NCI-H2107 (cell line): ENCODE data around the gene ZFP36L2.
A peak's percentile ranks its signal among the peaks of the same experiment; 100 is the strongest.

ENCODE experiments used
- DNase-seq: peaks from one replicate; lab custom pipeline; 2025; lab: John Stamatoyannopoulos, UW

Gene ZFP36L2

DNA sequence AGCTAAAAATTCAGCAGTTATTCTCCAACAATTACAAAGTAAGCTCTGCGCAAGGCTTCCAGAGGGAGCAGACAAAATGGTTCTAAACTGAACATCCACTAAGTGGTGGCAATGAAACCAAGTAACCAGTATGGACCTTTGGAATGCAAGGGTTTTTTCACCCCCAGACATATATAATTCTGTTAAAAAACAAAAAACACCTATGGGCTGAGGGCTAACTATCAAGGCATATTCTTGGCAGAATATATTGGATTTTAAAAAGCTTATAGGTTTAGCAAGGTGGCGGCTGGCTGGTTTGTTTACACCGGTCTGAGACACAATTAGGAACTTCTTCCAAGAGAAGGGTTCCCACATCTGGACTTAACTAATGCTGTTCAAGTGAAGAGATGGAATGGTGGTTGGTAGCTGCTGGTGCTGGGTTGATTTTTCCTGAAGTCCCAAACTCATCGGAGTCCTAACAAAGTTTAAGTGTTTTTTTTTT, 2.8 kb downstream of the ZFP36L2 start:
- DNase-seq: no peak

DNA sequence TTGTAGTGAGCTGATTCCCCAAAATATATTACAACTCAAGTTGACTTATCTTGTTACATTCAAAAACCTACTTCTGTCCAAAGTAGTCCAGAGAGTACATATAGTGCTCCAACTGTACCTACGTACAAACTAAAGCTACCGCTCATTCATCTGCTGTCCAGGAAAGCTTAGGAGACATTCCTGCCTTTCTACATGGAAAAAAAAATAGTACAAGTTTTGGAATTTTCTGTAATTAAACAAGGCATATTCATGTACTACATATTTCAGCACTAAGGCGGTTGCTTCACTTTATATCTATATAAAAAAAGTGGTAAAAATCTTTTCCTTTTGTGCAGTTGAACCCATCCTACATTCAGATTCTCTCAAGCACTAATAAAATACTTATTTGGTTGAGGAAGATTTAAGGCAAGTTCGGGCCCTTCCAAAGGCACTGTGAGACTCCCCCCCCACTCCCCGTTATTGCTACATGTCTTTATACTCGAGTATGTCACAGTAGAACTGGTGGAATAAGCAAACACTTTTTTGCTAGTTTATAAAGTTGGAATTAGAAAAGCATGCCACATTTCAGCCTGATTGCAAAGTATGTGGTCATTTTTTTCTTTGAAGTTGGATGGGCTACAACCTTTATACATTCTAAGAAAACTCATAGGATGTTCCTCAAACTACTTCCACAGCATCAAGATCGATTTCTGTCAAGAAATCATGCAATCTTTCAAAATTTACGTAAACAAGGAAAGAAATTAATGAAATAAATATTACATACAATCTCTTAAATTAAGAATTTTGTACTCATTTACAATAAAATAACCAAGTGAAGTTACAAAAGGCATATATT, 3.7 kb downstream of the ZFP36L2 start:
- DNase-seq: no peak

- DNase-seq: no peak
Measured at GRCh38 chr2:43221763-43222474, 4.5 kb downstream of the ZFP36L2 start.

GRCh38 chr2:43221124-43221762, 5.2 kb downstream of the ZFP36L2 start:
- no peak for DNase-seq

DNA sequence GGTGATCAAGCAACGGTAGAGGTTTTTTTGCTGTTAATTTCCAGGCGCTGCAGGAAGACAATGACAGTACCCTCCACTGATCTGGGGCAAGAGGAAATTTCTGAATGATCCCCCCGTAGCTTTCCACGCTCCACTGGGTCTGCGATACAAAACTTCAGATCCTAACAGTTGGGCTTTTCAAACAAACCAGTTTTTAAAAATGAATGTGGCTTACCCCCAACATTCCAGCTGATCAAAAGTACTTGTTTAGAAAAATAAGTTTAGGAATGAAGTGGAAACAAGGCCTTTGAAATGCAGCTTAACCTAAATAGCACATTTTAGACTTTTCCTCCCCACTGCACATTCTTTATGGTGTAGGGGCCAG, 5.7 kb downstream of the ZFP36L2 start:
- no peak for DNase-seq

- no peak for DNase-seq
Measured at GRCh38 chr2:43220229-43220751, 6.1 kb downstream of the ZFP36L2 start.

GRCh38 chr2:43219383-43220228, 6.8 kb downstream of the ZFP36L2 start:
- no peak for DNase-seq

GRCh38 chr2:43218702-43219382, 7.6 kb downstream of the ZFP36L2 start:
- no peak for DNase-seq

GRCh38 chr2:43218155-43218701, 8.2 kb downstream of the ZFP36L2 start:
- DNase-seq: no peak

- peak; percentile 79 for DNase-seq
Measured at GRCh38 chr2:43217228-43218154, 8.9 kb downstream of the ZFP36L2 start.

DNA sequence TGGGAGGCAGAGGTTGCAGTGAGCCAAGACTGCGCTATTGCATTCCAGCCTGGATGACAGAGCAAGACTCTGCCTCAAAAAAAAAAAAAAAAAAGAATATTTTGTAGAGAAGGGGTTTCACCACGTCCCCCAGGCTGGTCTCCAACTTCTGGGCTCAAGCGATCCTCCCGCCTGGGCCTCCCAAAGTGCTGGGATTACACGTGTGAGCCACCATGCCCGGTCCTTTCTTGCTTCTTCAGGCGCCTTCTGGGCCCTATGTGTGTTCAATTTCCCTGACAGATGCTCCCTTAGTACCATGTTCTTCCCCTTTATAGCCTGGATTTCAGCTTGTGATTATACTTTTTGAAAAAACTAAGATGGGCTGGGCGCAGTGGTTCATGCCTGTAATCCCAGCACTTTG, 9.8 kb downstream of the ZFP36L2 start:
- DNase-seq: no peak

GRCh38 chr2:43215673-43216255, 10.6 kb downstream of the ZFP36L2 start:
- DNase-seq: no peak

- no peak for DNase-seq
Measured at GRCh38 chr2:43214253-43214652, 12.2 kb downstream of the ZFP36L2 start.

GRCh38 chr2:43212931-43213330, 13.5 kb downstream of the ZFP36L2 start:
- DNase-seq: no peak

DNA sequence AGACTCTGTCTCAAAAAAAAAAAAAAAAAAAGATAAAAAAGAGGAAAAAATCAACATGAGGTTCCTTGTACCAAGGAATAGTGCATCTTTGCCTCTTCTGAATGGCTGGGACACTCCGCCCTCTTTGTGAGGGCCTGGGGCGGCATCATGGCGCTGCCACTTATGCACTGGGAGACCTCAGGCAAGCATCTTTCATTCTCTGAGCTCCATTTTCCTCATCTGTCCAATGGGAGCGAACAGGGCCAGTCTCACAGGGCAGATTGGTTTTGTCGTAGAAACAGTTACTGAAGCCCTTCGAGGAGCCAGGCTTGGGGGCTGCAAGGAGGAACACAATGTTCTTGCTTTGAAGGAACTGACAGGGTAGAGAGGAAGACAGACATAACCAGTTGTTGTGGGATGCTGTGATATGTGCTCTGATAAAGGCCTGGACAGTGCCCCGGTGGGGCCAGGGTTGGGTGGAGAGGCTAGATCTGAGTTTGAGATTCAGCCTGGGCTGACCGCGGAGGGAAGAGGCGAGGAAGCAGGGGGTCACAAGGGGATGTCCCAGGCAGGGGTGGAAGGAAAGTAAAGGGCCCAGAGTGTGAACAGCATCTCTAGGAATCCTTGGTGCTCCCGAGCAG, 14.1 kb downstream of the ZFP36L2 start:
- no peak for DNase-seq

DNA sequence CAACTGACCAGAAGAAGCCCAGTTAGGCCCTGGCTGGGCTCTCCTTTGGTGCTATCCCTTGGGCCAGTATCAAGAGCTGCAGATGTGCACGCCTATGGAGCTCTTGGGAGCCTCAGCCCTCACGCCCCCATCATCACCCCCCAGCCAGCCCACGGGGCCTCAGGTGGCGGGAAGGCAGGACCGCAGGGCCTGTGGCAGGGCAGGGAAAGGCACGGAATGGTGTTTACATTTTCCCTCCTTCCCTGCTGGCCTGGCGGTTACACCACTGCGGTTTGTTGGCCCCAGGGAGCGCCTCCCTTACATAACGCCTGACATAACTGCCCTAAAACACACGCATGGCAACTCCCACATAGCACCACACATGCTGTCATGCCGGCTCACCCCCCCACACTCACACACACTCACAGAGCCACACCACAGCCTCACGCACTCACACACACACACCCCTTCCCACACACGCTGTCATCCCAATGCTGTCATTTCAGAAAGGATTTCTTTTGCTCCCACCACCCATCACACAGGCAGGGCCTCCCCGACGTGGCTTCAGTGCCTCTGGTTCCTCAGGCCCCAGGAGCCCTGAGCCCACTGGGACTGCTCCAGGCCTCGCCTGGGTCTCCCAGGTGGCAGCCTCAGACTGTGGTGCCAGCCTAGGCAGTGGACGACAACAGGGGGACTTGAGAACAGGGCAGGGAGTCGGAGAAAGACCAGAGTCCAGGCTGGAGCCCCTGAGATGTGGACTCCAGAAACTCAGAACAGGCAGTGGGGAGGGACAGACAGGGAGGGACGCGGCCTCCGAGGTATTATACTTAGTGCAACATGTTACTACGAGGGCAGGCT, 15.7 kb downstream of the ZFP36L2 start:
- peak; percentile 29 for DNase-seq

DNA sequence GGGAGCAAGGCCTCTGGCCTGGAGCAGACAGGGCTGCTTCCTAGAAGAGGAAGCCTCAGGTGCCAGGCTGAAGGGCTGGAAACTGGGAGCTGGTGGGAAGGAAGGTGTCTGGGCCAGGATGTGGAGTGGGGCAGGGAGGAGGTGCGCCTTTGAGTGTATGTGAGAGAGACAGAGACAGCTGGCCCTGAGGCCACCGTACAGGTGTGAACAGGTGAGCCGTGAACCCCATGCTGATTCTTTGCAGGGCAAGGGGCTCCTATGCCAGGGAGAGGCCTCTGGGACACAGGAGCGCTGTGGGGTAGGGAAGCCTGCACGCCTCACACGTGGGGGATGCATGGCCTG, 16.3 kb downstream of the ZFP36L2 start:
- DNase-seq: no peak

GRCh38 chr2:43209204-43209717, 17.1 kb downstream of the ZFP36L2 start:
- DNase-seq: no peak
